ENCODE results near the gene CABLES2. TPM values are rescaled to one million over a fixed set of nuclear protein-coding genes. Genes with fewer than 3 reads are reported as not detected.

The CABLES2 gene
- total RNA-seq, 4 donors from 2014 or later, result 2.8 to 5.3 (median 3.7) TPM

GRCh38 chr20:62396367-62397239 lies 10.5 kb downstream of the CABLES2 start:
- no peak overlapping the region for H3K4me3 ChIP-seq (ENCODE audit: low read depth, poor library complexity, severe bottlenecking)
- intact Hi-C loops (cut with DNase I; ENCODE audit: low total_unique reads), result no loop called here
- no peak for DNase-seq (ENCODE audit: low spot score in 2 of 2)
- TF ChIP-seq, protein P1, sequence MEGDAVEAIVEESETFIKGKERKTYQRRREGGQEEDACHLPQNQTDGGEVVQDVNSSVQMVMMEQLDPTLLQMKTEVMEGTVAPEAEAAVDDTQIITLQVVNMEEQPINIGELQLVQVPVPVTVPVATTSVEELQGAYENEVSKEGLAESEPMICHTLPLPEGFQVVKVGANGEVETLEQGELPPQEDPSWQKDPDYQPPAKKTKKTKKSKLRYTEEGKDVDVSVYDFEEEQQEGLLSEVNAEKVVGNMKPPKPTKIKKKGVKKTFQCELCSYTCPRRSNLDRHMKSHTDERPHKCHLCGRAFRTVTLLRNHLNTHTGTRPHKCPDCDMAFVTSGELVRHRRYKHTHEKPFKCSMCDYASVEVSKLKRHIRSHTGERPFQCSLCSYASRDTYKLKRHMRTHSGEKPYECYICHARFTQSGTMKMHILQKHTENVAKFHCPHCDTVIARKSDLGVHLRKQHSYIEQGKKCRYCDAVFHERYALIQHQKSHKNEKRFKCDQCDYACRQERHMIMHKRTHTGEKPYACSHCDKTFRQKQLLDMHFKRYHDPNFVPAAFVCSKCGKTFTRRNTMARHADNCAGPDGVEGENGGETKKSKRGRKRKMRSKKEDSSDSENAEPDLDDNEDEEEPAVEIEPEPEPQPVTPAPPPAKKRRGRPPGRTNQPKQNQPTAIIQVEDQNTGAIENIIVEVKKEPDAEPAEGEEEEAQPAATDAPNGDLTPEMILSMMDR (IDR thresholded peaks at IDR 0.05), result no peak
- TF ChIP-seq POLR2A (IDR thresholded peaks at IDR 0.05), result no peak
- WGBS, 2 donors, result 90 to 91% methylated on average over 22 to 33 of the region's 35 CpGs

DNA sequence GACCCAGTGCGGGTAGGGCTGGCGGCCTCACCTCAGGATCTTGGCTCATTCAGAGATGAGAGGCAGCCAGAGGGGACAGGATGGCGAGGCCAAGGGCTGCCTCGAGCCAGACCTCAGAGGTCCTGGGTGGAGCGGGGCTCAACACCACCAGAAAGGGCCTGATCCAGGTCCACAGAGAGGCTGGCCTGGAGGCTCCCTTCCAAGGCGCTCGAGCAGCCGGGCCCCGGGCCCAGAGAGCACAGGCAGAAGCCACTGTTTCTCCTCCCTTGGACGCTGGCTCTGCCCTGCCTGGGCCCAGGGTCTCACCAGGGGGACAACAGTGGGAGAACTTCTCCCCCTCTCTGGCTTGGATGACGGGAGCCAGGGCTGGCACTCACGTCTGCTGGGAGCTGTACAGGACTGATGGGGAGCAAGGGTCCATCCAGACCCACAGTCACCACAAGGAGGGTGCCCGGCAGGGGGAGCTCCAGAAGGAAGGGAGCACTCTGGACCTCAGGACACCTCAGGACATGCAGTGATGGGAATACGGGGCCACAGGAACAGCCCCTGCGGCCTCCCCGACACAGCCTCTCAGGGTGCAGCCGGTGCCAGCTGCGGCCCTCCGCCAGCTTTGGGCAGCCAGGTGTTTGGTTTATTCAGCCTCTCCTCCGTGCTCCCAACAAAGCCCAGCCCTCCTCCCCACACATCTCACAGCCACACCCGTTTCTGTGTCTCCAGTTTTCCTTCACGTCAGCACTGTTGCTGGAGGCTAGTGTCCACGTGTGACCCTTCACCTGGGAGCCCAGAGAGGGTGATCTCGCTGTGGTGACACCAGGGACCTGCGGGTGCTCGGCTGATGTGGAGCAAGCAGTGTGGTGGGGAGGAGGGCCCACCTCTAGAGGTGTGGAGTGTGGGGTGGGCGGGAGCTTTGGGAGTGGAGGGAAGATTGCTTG lies 11.5 kb downstream of the CABLES2 start:
- intact Hi-C loops (cut with DNase I; ENCODE audit: low total_unique reads), result no loop called here
- WGBS, 2 donors, result 82 to 84% methylated on average over 16 to 27 of the region's 27 CpGs
- no peak overlapping the region for H3K4me3 ChIP-seq (ENCODE audit: low read depth, poor library complexity, severe bottlenecking)
- TF ChIP-seq, protein P1 (IDR thresholded peaks at IDR 0.05), result no peak
- no peak for TF ChIP-seq POLR2A (IDR thresholded peaks at IDR 0.05)
- no peak for DNase-seq (ENCODE audit: low spot score in 2 of 2)

GRCh38 chr20:62394248-62395245 lies 12.5 kb downstream of the CABLES2 start:
- TF ChIP-seq, protein P1 (IDR thresholded peaks at IDR 0.05), result no peak
- TF ChIP-seq POLR2A (IDR thresholded peaks at IDR 0.05), result no peak
- WGBS, 2 donors, result 89 to 93% methylated on average over 33 to 43 of the region's 44 CpGs
- H3K4me3 ChIP-seq (ENCODE audit: low read depth, poor library complexity, severe bottlenecking), result no peak overlapping the region
- intact Hi-C loops (cut with DNase I; ENCODE audit: low total_unique reads), result no loop called here
- no peak for DNase-seq (ENCODE audit: low spot score in 2 of 2)

- no peak overlapping the region for H3K4me3 ChIP-seq (ENCODE audit: low read depth, poor library complexity, severe bottlenecking)
- WGBS, 2 donors, result 91% methylated on average over 23 to 24 of the region's 24 CpGs
- TF ChIP-seq, protein P1 (IDR thresholded peaks at IDR 0.05), result no peak
- TF ChIP-seq POLR2A (IDR thresholded peaks at IDR 0.05), result no peak
- intact Hi-C loops (cut with DNase I; ENCODE audit: low total_unique reads), result no loop called here
- no peak for DNase-seq (ENCODE audit: low spot score in 2 of 2)
These were observed 13.3 kb downstream of the CABLES2 start for GRCh38 chr20:62393830-62394229.

- intact Hi-C loops (cut with DNase I; ENCODE audit: low total_unique reads), result no loop called here
- TF ChIP-seq, protein P1 (IDR thresholded peaks at IDR 0.05), result no peak
- TF ChIP-seq POLR2A (IDR thresholded peaks at IDR 0.05), result no peak
- no peak for DNase-seq (ENCODE audit: low spot score in 2 of 2)
- WGBS, 2 donors, result 81 to 83% methylated on average over 10 to 11 of the region's 12 CpGs
- H3K4me3 ChIP-seq (ENCODE audit: low read depth, poor library complexity, severe bottlenecking), result no peak overlapping the region
These were observed 13.8 kb downstream of the CABLES2 start for GRCh38 chr20:62393335-62393665.
